ENCODE data around the gene NRXN3. TPM values are rescaled to one million over a fixed set of nuclear protein-coding genes. Genes with fewer than 3 reads are reported as not detected.

Gene NRXN3
- total and polyA plus RNA-seq, 2 experiments from 2014 or later: 1.0 to 1.8 TPM

GRCh38 chr14:79549515-79549914, 1379.3 kb downstream of the NRXN3 start:
- TF ChIP-seq, protein P1, sequence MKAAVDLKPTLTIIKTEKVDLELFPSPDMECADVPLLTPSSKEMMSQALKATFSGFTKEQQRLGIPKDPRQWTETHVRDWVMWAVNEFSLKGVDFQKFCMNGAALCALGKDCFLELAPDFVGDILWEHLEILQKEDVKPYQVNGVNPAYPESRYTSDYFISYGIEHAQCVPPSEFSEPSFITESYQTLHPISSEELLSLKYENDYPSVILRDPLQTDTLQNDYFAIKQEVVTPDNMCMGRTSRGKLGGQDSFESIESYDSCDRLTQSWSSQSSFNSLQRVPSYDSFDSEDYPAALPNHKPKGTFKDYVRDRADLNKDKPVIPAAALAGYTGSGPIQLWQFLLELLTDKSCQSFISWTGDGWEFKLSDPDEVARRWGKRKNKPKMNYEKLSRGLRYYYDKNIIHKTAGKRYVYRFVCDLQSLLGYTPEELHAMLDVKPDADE (IDR thresholded peaks at IDR 0.05): no peak
- TF ChIP-seq ZNF114 (CRISPR knock-in tag; IDR thresholded peaks at IDR 0.05) (no peak), POLR2AphosphoS5 (IDR thresholded peaks at IDR 0.05; ENCODE audit: low read depth) (no peak), NANOG (IDR thresholded peaks at IDR 0.05; ENCODE audit: borderline replicate concordance) (no peak), EZH2 (IDR thresholded peaks at IDR 0.05; ENCODE audit: low read depth, unreplicated experiment) (no peak), EZH2phosphoT487 (IDR thresholded peaks at IDR 0.05; ENCODE audit: unreplicated experiment) (no peak), ZNF331 (CRISPR knock-in tag; IDR thresholded peaks at IDR 0.05; ENCODE audit: low read depth) (no peak), CREB1 (CRISPR knock-in tag; IDR thresholded peaks at IDR 0.05; ENCODE audit: low read depth) (no peak), STAT1 (IDR thresholded peaks at IDR 0.05; ENCODE audit: unreplicated experiment) (no peak), JUNB (IDR thresholded peaks at IDR 0.05; ENCODE audit: unreplicated experiment) (no peak), ZNF462 (CRISPR knock-in tag; IDR thresholded peaks at IDR 0.05) (no peak)
- TF ChIP-seq, protein P2, sequence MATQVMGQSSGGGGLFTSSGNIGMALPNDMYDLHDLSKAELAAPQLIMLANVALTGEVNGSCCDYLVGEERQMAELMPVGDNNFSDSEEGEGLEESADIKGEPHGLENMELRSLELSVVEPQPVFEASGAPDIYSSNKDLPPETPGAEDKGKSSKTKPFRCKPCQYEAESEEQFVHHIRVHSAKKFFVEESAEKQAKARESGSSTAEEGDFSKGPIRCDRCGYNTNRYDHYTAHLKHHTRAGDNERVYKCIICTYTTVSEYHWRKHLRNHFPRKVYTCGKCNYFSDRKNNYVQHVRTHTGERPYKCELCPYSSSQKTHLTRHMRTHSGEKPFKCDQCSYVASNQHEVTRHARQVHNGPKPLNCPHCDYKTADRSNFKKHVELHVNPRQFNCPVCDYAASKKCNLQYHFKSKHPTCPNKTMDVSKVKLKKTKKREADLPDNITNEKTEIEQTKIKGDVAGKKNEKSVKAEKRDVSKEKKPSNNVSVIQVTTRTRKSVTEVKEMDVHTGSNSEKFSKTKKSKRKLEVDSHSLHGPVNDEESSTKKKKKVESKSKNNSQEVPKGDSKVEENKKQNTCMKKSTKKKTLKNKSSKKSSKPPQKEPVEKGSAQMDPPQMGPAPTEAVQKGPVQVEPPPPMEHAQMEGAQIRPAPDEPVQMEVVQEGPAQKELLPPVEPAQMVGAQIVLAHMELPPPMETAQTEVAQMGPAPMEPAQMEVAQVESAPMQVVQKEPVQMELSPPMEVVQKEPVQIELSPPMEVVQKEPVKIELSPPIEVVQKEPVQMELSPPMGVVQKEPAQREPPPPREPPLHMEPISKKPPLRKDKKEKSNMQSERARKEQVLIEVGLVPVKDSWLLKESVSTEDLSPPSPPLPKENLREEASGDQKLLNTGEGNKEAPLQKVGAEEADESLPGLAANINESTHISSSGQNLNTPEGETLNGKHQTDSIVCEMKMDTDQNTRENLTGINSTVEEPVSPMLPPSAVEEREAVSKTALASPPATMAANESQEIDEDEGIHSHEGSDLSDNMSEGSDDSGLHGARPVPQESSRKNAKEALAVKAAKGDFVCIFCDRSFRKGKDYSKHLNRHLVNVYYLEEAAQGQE (IDR thresholded peaks at IDR 0.05; ENCODE audit: unreplicated experiment): no peak
- TF ChIP-seq, protein P3, sequence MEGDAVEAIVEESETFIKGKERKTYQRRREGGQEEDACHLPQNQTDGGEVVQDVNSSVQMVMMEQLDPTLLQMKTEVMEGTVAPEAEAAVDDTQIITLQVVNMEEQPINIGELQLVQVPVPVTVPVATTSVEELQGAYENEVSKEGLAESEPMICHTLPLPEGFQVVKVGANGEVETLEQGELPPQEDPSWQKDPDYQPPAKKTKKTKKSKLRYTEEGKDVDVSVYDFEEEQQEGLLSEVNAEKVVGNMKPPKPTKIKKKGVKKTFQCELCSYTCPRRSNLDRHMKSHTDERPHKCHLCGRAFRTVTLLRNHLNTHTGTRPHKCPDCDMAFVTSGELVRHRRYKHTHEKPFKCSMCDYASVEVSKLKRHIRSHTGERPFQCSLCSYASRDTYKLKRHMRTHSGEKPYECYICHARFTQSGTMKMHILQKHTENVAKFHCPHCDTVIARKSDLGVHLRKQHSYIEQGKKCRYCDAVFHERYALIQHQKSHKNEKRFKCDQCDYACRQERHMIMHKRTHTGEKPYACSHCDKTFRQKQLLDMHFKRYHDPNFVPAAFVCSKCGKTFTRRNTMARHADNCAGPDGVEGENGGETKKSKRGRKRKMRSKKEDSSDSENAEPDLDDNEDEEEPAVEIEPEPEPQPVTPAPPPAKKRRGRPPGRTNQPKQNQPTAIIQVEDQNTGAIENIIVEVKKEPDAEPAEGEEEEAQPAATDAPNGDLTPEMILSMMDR (conservative IDR thresholded peaks at IDR 0.05; ENCODE audit: low read depth in 2 of 2): no peak
- H3K4me2 ChIP-seq: no peak overlapping the region
- H3K36me3 ChIP-seq (ENCODE audit: insufficient read depth): no peaks in the 10 kb centered on the region

More at GRCh38 chr14:79549515-79549914, 1379.3 kb downstream of the NRXN3 start:
- no peak overlapping the region for H3K27ac ChIP-seq (ENCODE audit: low read depth)
- no peaks in the 10 kb centered on the region for H3K9me2 ChIP-seq (ENCODE audit: insufficient read depth)
- H3K4me3 ChIP-seq: no peak overlapping the region
- ATAC-seq: no peak
- peaks cover 25% of the 10 kb centered on the region for H3K4me1 Mint-ChIP-seq
- no peak overlapping the region for H2AFZ ChIP-seq
- H3K4me3 Mint-ChIP-seq: no peak overlapping the region
- DNase-seq (ENCODE audit: low spot score): no peak
- no peaks in the 10 kb centered on the region for H3K79me2 ChIP-seq (replicated peaks; ENCODE audit: insufficient read depth)
- H3K9me3 Mint-ChIP-seq: no peaks in the 10 kb centered on the region
- no peaks in the 10 kb centered on the region for H3K27me3 ChIP-seq (ENCODE audit: insufficient read depth)
- H3F3A ChIP-seq (replicated peaks; ENCODE audit: low read depth): no peaks in the 10 kb centered on the region
- no peak overlapping the region; the same call in 1 of the 2 replicates for H3K27ac Mint-ChIP-seq
- H3K36me3 Mint-ChIP-seq (ENCODE audit: low read depth): no peaks in the 10 kb centered on the region
- H4K20me1 ChIP-seq (replicated peaks; ENCODE audit: insufficient read depth): no peaks in the 10 kb centered on the region
- 0 out of 2 replicates have a peak, but pooled peaks cover 4% of the 10 kb centered on the region for H3K4me1 ChIP-seq (ENCODE audit: insufficient read depth)
- no peaks in the 10 kb centered on the region for H3K27me3 Mint-ChIP-seq (ENCODE audit: insufficient read depth, low read depth, poor library complexity)

Measured in GM23338 (cell line).